ENCODE data around the gene SARDH.

DNA sequence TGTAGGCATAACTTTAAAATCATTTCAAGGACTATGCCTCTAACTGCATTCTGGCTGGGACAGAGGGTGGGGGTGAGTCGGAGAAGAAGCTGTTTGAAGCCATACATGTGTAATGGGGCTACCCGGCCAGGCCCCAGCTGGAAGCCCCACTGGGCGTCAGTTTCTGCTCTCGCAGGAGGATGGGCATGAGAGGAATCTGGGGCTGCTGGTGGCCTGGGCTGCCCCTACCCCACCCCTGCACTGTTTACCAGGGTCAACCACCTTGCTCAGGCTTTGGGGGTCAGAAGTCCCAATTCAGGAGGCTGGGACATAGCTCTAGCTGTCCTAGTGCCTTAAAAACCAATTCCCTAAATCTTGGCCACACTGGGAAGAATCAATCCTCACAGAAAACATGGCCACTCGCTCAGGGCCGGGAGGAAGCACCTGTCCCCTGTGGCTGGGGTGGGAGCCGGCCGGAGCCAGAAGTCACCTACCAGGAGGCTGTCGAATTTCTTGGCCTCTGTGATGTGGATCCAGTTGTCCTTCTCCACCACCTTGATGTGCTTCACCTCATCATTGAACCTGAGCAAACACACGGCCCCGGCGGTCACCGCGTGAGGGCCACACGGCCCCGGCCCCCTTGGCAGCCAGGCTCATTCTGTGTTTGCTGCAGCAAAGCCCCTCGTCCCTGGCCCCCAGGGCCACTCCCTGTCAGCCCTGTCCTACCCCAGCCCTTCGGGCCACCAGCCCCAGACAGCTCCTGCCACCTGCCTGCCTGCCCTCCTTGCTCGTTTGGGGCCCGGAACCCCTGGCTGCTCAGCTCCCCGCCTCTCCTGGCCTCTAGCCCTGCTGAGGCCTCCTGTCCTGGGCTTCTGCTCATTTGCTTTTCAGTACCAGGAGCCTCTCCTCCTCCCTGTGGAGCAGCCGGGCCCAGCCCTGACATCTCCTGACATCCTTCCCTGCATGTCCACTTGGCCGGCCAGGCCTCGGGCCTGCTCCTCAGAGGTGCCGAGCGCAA is 33.6 kb upstream of the SARDH start:
- no peak for TF ChIP-seq POLR2A (IDR thresholded peaks at IDR 0.05; ENCODE audit: borderline replicate concordance, extremely low read depth, insufficient read depth, insufficient read length)
- TF ChIP-seq POLR2AphosphoS5 (IDR thresholded peaks at IDR 0.05; ENCODE audit: low read depth, low read length), result no peak
- TF ChIP-seq, protein P1, sequence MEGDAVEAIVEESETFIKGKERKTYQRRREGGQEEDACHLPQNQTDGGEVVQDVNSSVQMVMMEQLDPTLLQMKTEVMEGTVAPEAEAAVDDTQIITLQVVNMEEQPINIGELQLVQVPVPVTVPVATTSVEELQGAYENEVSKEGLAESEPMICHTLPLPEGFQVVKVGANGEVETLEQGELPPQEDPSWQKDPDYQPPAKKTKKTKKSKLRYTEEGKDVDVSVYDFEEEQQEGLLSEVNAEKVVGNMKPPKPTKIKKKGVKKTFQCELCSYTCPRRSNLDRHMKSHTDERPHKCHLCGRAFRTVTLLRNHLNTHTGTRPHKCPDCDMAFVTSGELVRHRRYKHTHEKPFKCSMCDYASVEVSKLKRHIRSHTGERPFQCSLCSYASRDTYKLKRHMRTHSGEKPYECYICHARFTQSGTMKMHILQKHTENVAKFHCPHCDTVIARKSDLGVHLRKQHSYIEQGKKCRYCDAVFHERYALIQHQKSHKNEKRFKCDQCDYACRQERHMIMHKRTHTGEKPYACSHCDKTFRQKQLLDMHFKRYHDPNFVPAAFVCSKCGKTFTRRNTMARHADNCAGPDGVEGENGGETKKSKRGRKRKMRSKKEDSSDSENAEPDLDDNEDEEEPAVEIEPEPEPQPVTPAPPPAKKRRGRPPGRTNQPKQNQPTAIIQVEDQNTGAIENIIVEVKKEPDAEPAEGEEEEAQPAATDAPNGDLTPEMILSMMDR (IDR thresholded peaks at IDR 0.05 in 2 of 3, conservative IDR thresholded peaks at IDR 0.05 in 1 of 3; ENCODE audit: borderline replicate concordance in 1 of 3, insufficient read depth in 1 of 3, low read depth in 2 of 3, low read length in 2 of 3), result no peak
- TF ChIP-seq, protein P2, sequence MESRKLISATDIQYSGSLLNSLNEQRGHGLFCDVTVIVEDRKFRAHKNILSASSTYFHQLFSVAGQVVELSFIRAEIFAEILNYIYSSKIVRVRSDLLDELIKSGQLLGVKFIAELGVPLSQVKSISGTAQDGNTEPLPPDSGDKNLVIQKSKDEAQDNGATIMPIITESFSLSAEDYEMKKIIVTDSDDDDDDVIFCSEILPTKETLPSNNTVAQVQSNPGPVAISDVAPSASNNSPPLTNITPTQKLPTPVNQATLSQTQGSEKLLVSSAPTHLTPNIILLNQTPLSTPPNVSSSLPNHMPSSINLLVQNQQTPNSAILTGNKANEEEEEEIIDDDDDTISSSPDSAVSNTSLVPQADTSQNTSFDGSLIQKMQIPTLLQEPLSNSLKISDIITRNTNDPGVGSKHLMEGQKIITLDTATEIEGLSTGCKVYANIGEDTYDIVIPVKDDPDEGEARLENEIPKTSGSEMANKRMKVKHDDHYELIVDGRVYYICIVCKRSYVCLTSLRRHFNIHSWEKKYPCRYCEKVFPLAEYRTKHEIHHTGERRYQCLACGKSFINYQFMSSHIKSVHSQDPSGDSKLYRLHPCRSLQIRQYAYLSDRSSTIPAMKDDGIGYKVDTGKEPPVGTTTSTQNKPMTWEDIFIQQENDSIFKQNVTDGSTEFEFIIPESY (IDR thresholded peaks at IDR 0.05; ENCODE audit: extremely low read depth, insufficient replicate concordance, low read length), result no peak
- no peak for TF ChIP-seq SP1 (IDR thresholded peaks at IDR 0.05; ENCODE audit: low read depth)
- TF ChIP-seq TCF7L2 (IDR thresholded peaks at IDR 0.05; ENCODE audit: borderline replicate concordance, extremely low read depth, insufficient read depth, insufficient read length), result no peak
- TF ChIP-seq JUND (IDR thresholded peaks at IDR 0.05), result no peak
- TF ChIP-seq ZNF274 (IDR thresholded peaks at IDR 0.05; ENCODE audit: low read depth, low read length), result no peak
- no peak for TF ChIP-seq EZH2 (IDR thresholded peaks at IDR 0.05)
- no peak for TF ChIP-seq EGR1 (IDR thresholded peaks at IDR 0.05; ENCODE audit: low read depth)
- TF ChIP-seq, protein P3, sequence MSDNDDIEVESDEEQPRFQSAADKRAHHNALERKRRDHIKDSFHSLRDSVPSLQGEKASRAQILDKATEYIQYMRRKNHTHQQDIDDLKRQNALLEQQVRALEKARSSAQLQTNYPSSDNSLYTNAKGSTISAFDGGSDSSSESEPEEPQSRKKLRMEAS (IDR thresholded peaks at IDR 0.05), result no peak

Data from HCT116 (cell line).